Measurements from ENCODE around the gene CGB8.

The CGB8 gene

GRCh38 chr19:49006905-49007304 is 42.0 kb downstream of the CGB8 start:
- DNase-seq (ENCODE audit: low spot score), result no peak

DNA sequence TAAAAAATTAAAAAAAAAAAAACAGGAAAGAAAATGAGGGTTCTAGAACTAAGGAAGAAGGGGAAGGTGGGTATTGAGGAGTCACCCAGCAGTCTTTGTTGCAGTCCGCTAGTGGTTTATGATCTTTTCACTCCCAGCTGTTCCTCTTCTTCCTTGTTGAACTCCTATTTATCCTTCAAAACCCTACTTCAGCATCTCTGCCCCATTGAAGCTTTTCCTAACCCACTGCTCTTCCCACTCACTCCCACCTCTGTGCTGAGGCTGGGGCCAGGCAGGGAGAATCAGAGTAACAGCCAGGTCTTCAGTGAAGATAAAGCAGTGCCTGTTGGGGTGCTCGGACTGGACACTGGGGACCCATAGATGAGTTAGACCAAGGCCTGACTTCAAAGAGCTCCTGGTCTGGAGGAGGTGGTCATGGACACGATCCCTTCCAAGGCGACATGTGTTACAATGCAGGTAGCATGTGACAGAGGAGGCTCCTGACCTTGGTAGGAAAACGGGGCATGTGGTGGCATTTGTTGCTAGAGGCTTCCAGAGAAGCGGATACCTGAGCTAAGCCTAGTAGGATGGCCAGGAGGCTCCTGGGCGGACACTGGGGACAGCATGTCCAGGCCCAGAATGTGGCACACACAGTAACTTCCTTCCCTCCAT is 43.8 kb downstream of the CGB8 start:
- no peak for DNase-seq (ENCODE audit: low spot score)

DNA sequence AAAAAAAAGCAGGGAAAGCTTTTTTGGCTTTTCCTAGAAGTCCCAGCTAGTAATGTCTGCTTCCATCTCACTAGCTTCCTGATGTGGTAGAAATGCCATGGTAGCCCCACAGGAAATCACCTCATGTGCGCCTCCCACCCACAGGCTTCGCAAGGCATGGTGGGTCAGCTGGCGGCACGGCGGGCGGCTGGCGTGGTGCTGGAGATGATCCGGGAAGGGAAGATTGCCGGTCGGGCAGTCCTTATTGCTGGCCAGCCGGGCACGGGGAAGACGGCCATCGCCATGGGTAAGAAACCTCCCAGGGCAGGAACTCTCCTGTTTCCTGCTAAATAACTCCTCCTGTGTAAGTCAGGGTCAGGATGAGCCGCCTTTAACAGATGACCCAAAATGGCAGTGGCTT is 44.8 kb downstream of the CGB8 start:
- no peak for DNase-seq (ENCODE audit: low spot score)

GRCh38 chr19:48999481-49000325 is 49.2 kb downstream of the CGB8 start:
- peak; percentile 87 for DNase-seq (ENCODE audit: low spot score)

- peak; percentile 82 for DNase-seq (ENCODE audit: low spot score)
Observed at GRCh38 chr19:48997972-48998371, 50.9 kb downstream of the CGB8 start.

Data from ecto neural progenitor cell (in vitro differentiated cells).